Colonic mucosa (tissue), 4 donors: ENCODE data around the gene ZFPM1. TPM values are rescaled to one million over a fixed set of nuclear protein-coding genes. Genes with fewer than 3 reads are reported as not detected.
A peak's percentile ranks its signal among the peaks of the same experiment; 100 is the strongest.

Source experiments
- DNase-seq: peaks from one replicate; pipeline ENCODE4 v3.0.0-alpha.2; 2020
- H3K27ac ChIP-seq: fragments of 200-600 bp; one replicate; pipeline ENCODE4 v1.8.0; 2021
- H3K27me3 ChIP-seq: fragments of 200-600 bp; one replicate; pipeline ENCODE4 v1.8.0; 2021
- H3K36me3 ChIP-seq: fragments of 200-600 bp; one replicate; pipeline ENCODE4 v1.8.0; 2021
- H3K4me1 ChIP-seq: fragments of 200-600 bp; one replicate; pipeline ENCODE4 v1.8.0; 2021; ENCODE audit warnings: mild to moderate bottlenecking
- H3K4me3 ChIP-seq: fragments of 200-600 bp; one replicate; pipeline ENCODE4 v1.8.0; 2021
- H3K9ac ChIP-seq, 2 donors: one replicate each; pipeline ENCODE4 v1.7.0; 2013; ENCODE audit warnings: control low read depth in 2 of 2, low read depth in 2 of 2, low read length in 2 of 2
- H3K9me3 ChIP-seq: fragments of 200-600 bp; one replicate; pipeline ENCODE4 v1.8.0; 2021
- CTCF ChIP-seq: fragments of 200-600 bp; IDR thresholded peaks from one replicate; pipeline ENCODE4 v1.8.0; 2022; ENCODE audit warnings: antibody characterized with exemption, mild to moderate bottlenecking
- intact Hi-C: fragments of 100-400 bp; cut with DNase I; formaldehyde crosslinking; loops from one replicate; pipeline ENCODE4 v1.14.1; 2022
- total RNA-seq, 2 donors: library from RNA; stranded (reverse); fragmentation: NEBNext Ultra II Directional in 1 of 2; extraction: Animal tissue kit (Norgen Biotek cat#: 25700) in 1 of 2; gene quantifications; one replicate each; pipeline ENCODE4 v1.2.1, GENCODE V29; 2021
- donor health status: healthy.
- donor health status: DM: no; HTN: no; CAD: no.
- donor health status: DM: no; HTN: no; CAD: no.

ZFPM1 gene
- total RNA-seq, 2 donors from 2014 or later: 6.6 to 12.5 TPM

GRCh38 chr16:88570691-88571092, 117.6 kb downstream of the ZFPM1 start:
- no peak for TF ChIP-seq CTCF
- H3K4me1 ChIP-seq: peaks cover 13% of the 10 kb centered on the region
- H3K27me3 ChIP-seq: no peaks in the 10 kb centered on the region
- no peaks in the 10 kb centered on the region for H3K9me3 ChIP-seq
- peak overlapping the region; percentile 67 for H3K27ac ChIP-seq
- intact Hi-C loops: loop anchor here (10.0 kb wide), 1 partner anchor 806 kb away; the partner anchor contains the start of gene KLHDC4
- DNase-seq: peak; percentile 42
- H3K9ac ChIP-seq: peak overlapping the region; percentile 77
- H3K4me3 ChIP-seq: peak overlapping the region; percentile 95
- no peaks in the 10 kb centered on the region for H3K36me3 ChIP-seq

GRCh38 chr16:88575251-88575650, 122.2 kb downstream of the ZFPM1 start:
- DNase-seq: no peak
- H3K27me3 ChIP-seq: no peaks in the 10 kb centered on the region
- no peak overlapping the region for H3K9ac ChIP-seq
- H3K36me3 ChIP-seq: peaks cover 9% of the 10 kb centered on the region
- H3K9me3 ChIP-seq: no peaks in the 10 kb centered on the region
- no peak overlapping the region for H3K4me3 ChIP-seq
- no peak for TF ChIP-seq CTCF
- H3K4me1 ChIP-seq: peaks cover 9% of the 10 kb centered on the region
- intact Hi-C loops: loop anchor here (10.0 kb wide), 1 partner anchor 810 kb away; the partner anchor contains the start of gene KLHDC4
- H3K27ac ChIP-seq: no peak overlapping the region

- intact Hi-C loops: loop anchor here (10.0 kb wide), 1 partner anchor 812 kb away; the partner anchor contains the start of gene KLHDC4
- Histone ChIP-seq H3K9ac (no peak overlapping the region), H3K36me3 (peaks cover 9% of the 10 kb centered on the region), H3K4me3 (no peak overlapping the region), H3K9me3 (no peaks in the 10 kb centered on the region), H3K27ac (no peak overlapping the region), H3K27me3 (no peaks in the 10 kb centered on the region), H3K4me1 (peaks cover 5% of the 10 kb centered on the region)
- no peak for TF ChIP-seq CTCF
- no peak for DNase-seq
These were observed 123.2 kb downstream of the ZFPM1 start for GRCh38 chr16:88576307-88576706.

GRCh38 chr16:88577166-88577565, 124.1 kb downstream of the ZFPM1 start:
- Histone ChIP-seq H3K4me3 (no peak overlapping the region), H3K36me3 (peaks cover 9% of the 10 kb centered on the region), H3K9ac (no peak overlapping the region), H3K9me3 (no peaks in the 10 kb centered on the region), H3K4me1 (no peaks in the 10 kb centered on the region), H3K27ac (no peak overlapping the region), H3K27me3 (no peaks in the 10 kb centered on the region)
- TF ChIP-seq CTCF: no peak
- intact Hi-C loops: loop anchor here (10.0 kb wide), 1 partner anchor 812 kb away; the partner anchor contains the start of gene KLHDC4
- no peak for DNase-seq

GRCh38 chr16:88578446-88579313, 125.6 kb downstream of the ZFPM1 start:
- TF ChIP-seq CTCF: no peak
- DNase-seq: no peak
- intact Hi-C loops: loop anchor here (10.0 kb wide), 1 partner anchor 814 kb away; the partner anchor contains the start of gene KLHDC4
- Histone ChIP-seq H3K4me1 (no peaks in the 10 kb centered on the region), H3K27me3 (no peaks in the 10 kb centered on the region), H3K36me3 (peaks cover 9% of the 10 kb centered on the region), H3K9me3 (no peaks in the 10 kb centered on the region), H3K4me3 (no peak overlapping the region), H3K27ac (no peak overlapping the region), H3K9ac (no peak overlapping the region)
